ENCODE measurements around the gene IMMP2L.

GRCh38 chr7:111274857-111275256 is 287.4 kb downstream of the IMMP2L start:
- TF ChIP-seq MXD4 (CRISPR knock-in tag; IDR thresholded peaks at IDR 0.05) (no peak), ZIK1 (CRISPR knock-in tag; IDR thresholded peaks at IDR 0.05; ENCODE audit: borderline replicate concordance, low read depth) (no peak), FOXA1 (IDR thresholded peaks at IDR 0.05) (no peak), FOXA1 (CRISPR knock-in tag; IDR thresholded peaks at IDR 0.05) (no peak), RFX5 (IDR thresholded peaks at IDR 0.05; ENCODE audit: low read depth, low read length) (no peak), E2F1 (CRISPR knock-in tag; IDR thresholded peaks at IDR 0.05) (no peak), ZNF768 (CRISPR knock-in tag; IDR thresholded peaks at IDR 0.05) (no peak), RCOR2 (CRISPR knock-in tag; IDR thresholded peaks at IDR 0.05) (no peak), CTCF (CRISPR knock-in tag; IDR thresholded peaks at IDR 0.05) (no peak), MTF1 (CRISPR knock-in tag; IDR thresholded peaks at IDR 0.05) (no peak), ATF1 (CRISPR knock-in tag; IDR thresholded peaks at IDR 0.05) (no peak), FOXC1 (CRISPR knock-in tag; IDR thresholded peaks at IDR 0.05; ENCODE audit: borderline replicate concordance) (no peak), ZNF121 (CRISPR knock-in tag; IDR thresholded peaks at IDR 0.05) (no peak)
- TF ChIP-seq, protein P1, sequence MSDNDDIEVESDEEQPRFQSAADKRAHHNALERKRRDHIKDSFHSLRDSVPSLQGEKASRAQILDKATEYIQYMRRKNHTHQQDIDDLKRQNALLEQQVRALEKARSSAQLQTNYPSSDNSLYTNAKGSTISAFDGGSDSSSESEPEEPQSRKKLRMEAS (IDR thresholded peaks at IDR 0.05), result no peak

Measured in HepG2 (cell line).